Measurements from ENCODE around the gene MYDGF. TPM values are rescaled to one million over a fixed set of nuclear protein-coding genes. Genes with fewer than 3 reads are reported as not detected.

The MYDGF gene
- total and polyA plus RNA-seq, 2 of the 13 experiments (the other 11 are each of a cell fraction or from before 2014, with no cell fraction given) = 116 to 198 TPM

GRCh38 chr19:4636151-4636717 lies 33.9 kb downstream of the MYDGF start (continued):
- TF ChIP-seq ZBTB4 (CRISPR knock-in tag; IDR thresholded peaks at IDR 0.05; ENCODE audit: borderline replicate concordance) = no peak
- no peak for TF ChIP-seq ZFP90 (CRISPR knock-in tag; IDR thresholded peaks at IDR 0.05; ENCODE audit: borderline replicate concordance)
- no peak for TF ChIP-seq NFKBIZ (CRISPR knock-in tag; IDR thresholded peaks at IDR 0.05)
- no peak for TF ChIP-seq ZNF652 (CRISPR knock-in tag; IDR thresholded peaks at IDR 0.05; ENCODE audit: borderline replicate concordance, low read depth)
- TF ChIP-seq ZNF597 (CRISPR knock-in tag; IDR thresholded peaks at IDR 0.05) = no peak
- TF ChIP-seq PLRG1 (conservative IDR thresholded peaks at IDR 0.05) = no peak
- TF ChIP-seq ZSCAN22 (CRISPR knock-in tag; IDR thresholded peaks at IDR 0.05) = no peak
- no peak for TF ChIP-seq ZBTB25 (CRISPR knock-in tag; IDR thresholded peaks at IDR 0.05)
- peak; percentile 74; the same call in 1 of the 2 replicates for TF ChIP-seq ZFP91 (CRISPR knock-in tag; IDR thresholded peaks at IDR 0.05; ENCODE audit: borderline replicate concordance)
- TF ChIP-seq TBL1XR1 (IDR thresholded peaks at IDR 0.05; ENCODE audit: borderline replicate concordance, low read length, partially characterized antibody) = no peak
- TF ChIP-seq TFDP2 (CRISPR knock-in tag; IDR thresholded peaks at IDR 0.05) = peak; percentile 49; the same call in 1 of the 2 replicates
- 0 out of 2 replicates have a peak, but pooled peaks have one; percentile 23 for TF ChIP-seq HDAC2 (CRISPR knock-in tag; IDR thresholded peaks at IDR 0.05)
- TF ChIP-seq GTF3A (CRISPR knock-in tag; conservative IDR thresholded peaks at IDR 0.05) = no peak
- TF ChIP-seq IRX3 (CRISPR knock-in tag; IDR thresholded peaks at IDR 0.05; ENCODE audit: borderline replicate concordance, low read depth) = no peak
- TF ChIP-seq NFATC3 (CRISPR knock-in tag; IDR thresholded peaks at IDR 0.05) = no peak
- no peak for TF ChIP-seq GATAD1 (CRISPR knock-in tag; IDR thresholded peaks at IDR 0.05)
- no peak for TF ChIP-seq RFX3 (CRISPR knock-in tag; IDR thresholded peaks at IDR 0.05)
- TF ChIP-seq ZNF550 (CRISPR knock-in tag; IDR thresholded peaks at IDR 0.05; ENCODE audit: borderline replicate concordance) = no peak
- TF ChIP-seq ZNF292 (CRISPR knock-in tag; IDR thresholded peaks at IDR 0.05; ENCODE audit: borderline replicate concordance, low read depth) = no peak
- no peak for TF ChIP-seq BCL6 (CRISPR knock-in tag; IDR thresholded peaks at IDR 0.05)

Measured in HepG2 (cell line).